Spinal cord (tissue), 10 donors: Measurements from ENCODE around the gene ACADVL. TPM values are rescaled to one million over a fixed set of nuclear protein-coding genes. Genes with fewer than 3 reads are reported as not detected.
"Not testable (repeated sequence)": the region's sequence is repeated elsewhere in the genome, so short reads cannot be mapped to it uniquely, and the experiment has no call there.

Experiments used
- DNase-seq, 6 donors: peaks; one replicate each; pipeline versions ENCODE4 v3.0.0 to v3.0.0-alpha.2; 2013 to 2015; ENCODE audit warnings: low spot score in 6 of 6, low read depth in 4 of 6
- H3K27ac ChIP-seq: one replicate; pipeline ENCODE4 v1.5.1; 2013; ENCODE audit warnings: low read depth, low read length, control low read depth
- H3K27me3 ChIP-seq: one replicate; pipeline ENCODE4 v1.6.1; 2013; ENCODE audit warnings: low read length; ENCODE audit not compliant: control insufficient read depth, insufficient read depth
- H3K36me3 ChIP-seq: one replicate; pipeline ENCODE4 v1.6.1; 2013; ENCODE audit warnings: low read length; ENCODE audit not compliant: control insufficient read depth, insufficient read depth
- H3K4me1 ChIP-seq: one replicate; pipeline ENCODE4 v1.6.1; 2013; ENCODE audit warnings: low read length; ENCODE audit not compliant: control insufficient read depth, insufficient read depth
- H3K4me3 ChIP-seq: one replicate; pipeline ENCODE4 v1.5.1; 2013; ENCODE audit warnings: low read depth, low read length, control low read depth
- H3K9me3 ChIP-seq: one replicate; pipeline ENCODE4 v1.6.1; 2013; ENCODE audit warnings: low read length; ENCODE audit not compliant: control insufficient read depth, insufficient read depth
- WGBS: methylation state at CpG from one replicate; pipeline ENCODE4 v1.1.5; 2013; ENCODE audit warnings: missing lambda C conversion rate; ENCODE audit not compliant: insufficient coverage; 5-methylcytosine and 5-hydroxymethylcytosine counted together
- polyA plus RNA-seq, 2 donors: library from polyadenylated mRNA; unstranded; fragments of 120-200 nt; gene quantifications; one replicate each; pipeline ENCODE4 v1.2.1, GENCODE V29; 2013; ENCODE audit not compliant: insufficient read length in 2 of 2
- total RNA-seq, 2 donors: library from RNA; depleted of rRNA in 1 of 2; stranded (reverse); fragments of 120-200 nt in 1 of 2; fragments of >200 nt in 1 of 2; gene quantifications; one replicate each; pipeline versions ENCODE4 v1.2.3 to v1.2.4, GENCODE V29; 2013 to 2014
- donor health status: healthy.

ACADVL gene
- total and polyA plus RNA-seq, 4 donors = 131 to 478 (median 418) TPM

DNA sequence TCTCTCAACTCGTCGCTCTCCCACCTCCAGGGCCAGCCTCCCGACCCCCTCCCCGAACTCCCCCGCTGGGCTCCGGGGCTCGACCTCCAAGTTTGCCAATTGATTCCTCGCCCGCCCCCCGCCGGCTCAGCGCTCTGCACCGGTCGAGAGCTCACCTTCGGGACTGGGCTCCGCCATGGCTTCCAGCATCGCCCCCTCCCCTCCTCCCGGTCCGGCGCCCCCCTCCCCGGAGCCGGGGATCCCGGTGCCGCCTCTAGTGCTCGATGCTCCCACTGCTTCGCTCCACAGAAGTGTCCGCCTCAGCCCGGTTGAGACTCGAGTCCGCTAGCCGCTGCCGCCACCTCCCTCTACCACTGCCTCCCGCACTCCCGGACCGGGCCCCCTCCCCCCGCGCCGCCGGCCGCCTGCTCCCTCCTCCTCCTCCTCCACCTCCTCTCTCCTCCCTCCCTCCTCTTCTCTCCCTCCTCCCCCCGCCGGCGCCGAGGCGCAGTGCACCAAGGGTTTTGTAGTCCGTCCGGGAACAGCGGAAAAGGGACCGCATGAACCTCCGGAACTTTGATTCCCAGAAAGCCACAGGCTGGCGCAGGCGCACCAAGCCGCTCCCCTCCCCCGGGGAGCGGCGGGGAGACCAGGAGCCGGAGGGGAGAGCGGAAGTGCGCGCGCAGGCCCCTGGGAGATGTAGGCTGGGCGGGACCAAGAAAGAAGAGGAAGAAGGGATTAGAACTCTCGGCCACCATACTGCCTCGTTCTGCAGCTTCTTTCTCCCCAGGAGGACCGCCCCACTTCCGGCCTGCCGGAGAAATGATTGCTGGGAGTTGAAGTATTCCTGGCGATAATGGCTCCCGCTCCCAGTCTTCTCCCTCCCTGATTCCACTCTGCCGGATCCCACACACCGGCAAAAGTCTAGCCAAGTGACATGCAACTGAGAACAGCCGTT, 19.6 kb downstream of the ACADVL start, which contains the start of gene PHF23:
PHF23 (minus strand) TSS at position 367 of the 937 bp plus-strand sequence; CDS start at position 189, 178 bp downstream.
- WGBS = under 1% methylated on average over 53 of the region's 72 CpGs
- Histone ChIP-seq H3K9me3 (no peaks in the 10 kb centered on the region), H3K27ac (peak within 1 kb of the TSS; percentile 91), H3K4me1 (peaks cover 47% of the 10 kb centered on the region), H3K4me3 (peak within 1 kb of the TSS; percentile 99), H3K27me3 (no peaks in the 10 kb centered on the region), H3K36me3 (peaks cover 42% of the 10 kb centered on the region)
- peak; percentile 97 to 100 (median 100) for DNase-seq

DNA sequence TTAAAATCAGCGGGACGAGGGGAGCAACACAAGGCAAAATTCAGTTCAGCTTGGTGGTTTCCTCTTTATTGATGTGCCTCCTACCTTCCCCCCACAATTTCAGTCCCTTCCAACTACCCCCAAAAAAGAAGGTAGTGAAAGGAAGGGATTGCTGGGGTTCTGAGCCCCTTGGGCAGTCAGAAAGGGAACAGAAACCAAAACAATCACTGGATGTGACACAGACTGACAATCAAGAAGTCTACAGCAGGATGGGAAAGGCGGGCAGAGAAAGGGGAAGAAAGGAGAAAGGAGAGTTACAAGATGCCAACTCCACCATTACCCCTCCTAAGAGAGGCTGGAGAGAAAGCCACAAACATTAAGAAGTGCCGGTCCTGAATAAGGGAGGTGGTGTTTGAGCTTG, 20.6 kb downstream of the ACADVL start:
- no peaks in the 10 kb centered on the region for H3K27me3 ChIP-seq
- H3K4me3 ChIP-seq = peak overlapping the region; percentile 99
- no peaks in the 10 kb centered on the region for H3K9me3 ChIP-seq
- H3K36me3 ChIP-seq = peaks cover 45% of the 10 kb centered on the region
- peaks cover 41% of the 10 kb centered on the region for H3K4me1 ChIP-seq
- DNase-seq = no peak
- no CpG with 5 or more reads among the region's 4 CpGs for WGBS
- peak overlapping the region; percentile 100 for H3K27ac ChIP-seq

DNA sequence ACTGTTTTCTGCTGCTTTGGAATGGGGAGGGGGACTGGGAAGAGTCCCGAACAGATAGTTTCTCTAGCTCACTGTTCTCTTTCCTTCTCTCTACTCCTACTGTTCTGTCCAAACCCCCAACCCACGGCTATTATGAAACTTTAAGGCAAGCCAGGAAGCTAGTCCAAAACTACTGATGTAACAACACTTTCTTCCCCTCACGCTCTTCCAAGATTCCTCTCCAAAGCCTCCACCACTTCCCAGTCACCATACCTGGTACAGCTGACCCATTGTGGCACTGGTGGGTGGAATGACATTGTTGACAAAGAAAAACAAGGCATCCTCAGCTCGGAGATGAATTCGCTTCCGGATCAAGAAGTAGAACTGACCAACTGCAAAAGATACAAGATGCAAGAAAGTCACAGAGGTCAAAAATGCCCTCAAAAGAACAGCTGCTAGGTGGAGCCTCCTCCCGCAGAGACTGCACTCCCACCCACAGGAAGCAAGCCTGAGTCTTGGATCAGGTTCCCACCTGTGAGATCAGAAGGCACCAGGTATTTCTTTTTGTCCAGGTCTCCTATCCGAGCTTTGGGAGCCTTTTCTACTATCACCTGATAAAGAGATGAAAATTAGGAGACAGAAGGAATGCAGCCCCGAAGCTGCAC, 21.5 kb downstream of the ACADVL start:
- Histone ChIP-seq H3K36me3 (peaks cover 44% of the 10 kb centered on the region), H3K4me1 (peaks cover 35% of the 10 kb centered on the region), H3K27me3 (no peaks in the 10 kb centered on the region), H3K9me3 (no peaks in the 10 kb centered on the region), H3K4me3 (peak overlapping the region; percentile 89), H3K27ac (peak overlapping the region; percentile 100)
- DNase-seq = no peak
- WGBS = 62% methylated on average over 6 of the region's 9 CpGs

DNA sequence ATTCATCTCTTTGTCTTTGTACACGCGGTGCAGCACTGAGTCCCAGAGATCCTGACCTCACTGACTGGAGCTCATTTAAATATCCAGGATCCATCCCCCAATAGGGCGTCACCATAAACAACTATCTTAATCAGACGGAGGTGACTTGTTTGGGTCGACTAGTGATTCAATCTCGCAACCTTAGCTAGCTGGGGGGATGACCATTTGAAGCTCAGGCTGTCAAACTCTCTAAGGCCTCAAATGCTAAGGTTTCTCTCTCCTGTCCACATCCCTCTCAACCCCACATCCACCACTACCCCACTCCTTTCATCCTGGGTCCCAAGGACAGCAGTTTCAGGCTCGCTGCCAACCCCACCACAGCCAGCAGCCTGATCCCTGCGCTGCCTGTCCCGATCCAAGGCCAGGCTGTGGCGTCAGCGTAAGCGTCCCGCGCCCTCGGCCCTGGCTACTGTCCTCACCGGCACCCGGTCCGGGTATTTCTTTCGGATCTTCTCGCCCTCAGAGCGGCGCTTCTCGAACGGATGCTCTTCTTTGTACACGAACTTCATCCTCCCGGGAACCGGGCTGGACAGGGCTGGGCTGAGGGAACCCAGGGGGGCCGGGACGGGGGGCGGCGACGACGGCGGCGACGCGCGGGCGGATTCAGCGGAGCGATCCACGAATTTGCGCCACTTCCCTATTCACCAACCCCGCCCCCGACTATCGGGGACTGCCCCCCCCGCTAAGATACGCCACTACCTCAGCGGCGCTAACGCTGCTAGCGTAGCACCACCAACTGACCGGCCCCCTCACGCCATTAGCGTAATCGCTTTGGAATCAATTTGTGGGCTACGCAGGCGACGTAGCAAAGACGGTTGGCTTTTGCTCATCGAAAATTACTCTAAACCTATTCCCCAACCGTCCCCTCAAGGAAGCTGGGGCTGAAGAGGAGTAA, 22.3 kb downstream of the ACADVL start, which contains the start of gene GABARAP:
GABARAP (minus strand) TSS at position 667 of the 934 bp plus-strand sequence; CDS start at position 548, 119 bp downstream.
- H3K4me3 ChIP-seq = peak within 1 kb of the TSS; percentile 89
- H3K36me3 ChIP-seq = peaks cover 43% of the 10 kb centered on the region
- peak within 1 kb of the TSS; percentile 100 for H3K27ac ChIP-seq
- H3K4me1 ChIP-seq = peaks cover 27% of the 10 kb centered on the region
- H3K9me3 ChIP-seq = no peaks in the 10 kb centered on the region
- WGBS = 0% methylated on average over 45 of the region's 62 CpGs
- H3K27me3 ChIP-seq = no peaks in the 10 kb centered on the region
- DNase-seq = peak; percentile 92 to 99 (median 96)

DNA sequence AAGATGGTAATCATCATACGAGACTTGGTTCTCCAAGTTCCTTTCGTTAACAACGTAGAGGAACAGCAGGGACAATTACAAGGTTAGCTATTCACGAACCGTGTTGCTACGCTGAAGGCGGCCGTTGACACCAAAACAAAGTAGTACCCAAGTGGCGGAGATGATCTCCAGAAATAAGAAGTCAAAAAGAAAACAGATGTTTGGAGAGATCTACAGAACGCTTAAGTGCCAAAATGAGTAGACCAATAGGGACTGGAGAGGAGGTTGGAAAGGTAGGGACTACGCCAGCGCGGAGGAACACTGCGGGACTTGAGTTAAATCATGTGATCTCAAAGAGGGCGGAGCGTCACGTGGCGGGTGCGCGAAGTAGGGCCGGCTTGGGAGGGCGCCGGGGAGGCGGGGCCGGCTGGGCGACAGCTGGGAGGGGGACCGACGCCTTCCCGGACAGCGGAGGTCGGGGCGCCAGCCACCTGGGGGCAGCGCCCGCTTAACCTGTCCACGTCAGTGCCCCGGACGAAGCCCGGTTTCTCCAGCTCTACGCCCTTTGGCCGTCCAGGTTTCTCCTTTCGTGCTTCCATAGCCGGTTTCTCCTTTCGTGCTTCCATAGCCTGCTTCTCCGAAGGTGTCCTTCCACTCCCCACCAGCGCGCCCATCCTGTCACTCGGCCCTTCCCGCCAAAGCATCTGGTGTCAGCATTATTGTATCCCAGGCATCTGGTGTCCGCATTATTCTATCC, 23.1 kb downstream of the ACADVL start:
- Histone ChIP-seq H3K27me3 (no peaks in the 10 kb centered on the region), H3K27ac (peak overlapping the region; percentile 100), H3K36me3 (peaks cover 43% of the 10 kb centered on the region), H3K4me1 (peaks cover 22% of the 10 kb centered on the region), H3K9me3 (no peaks in the 10 kb centered on the region), H3K4me3 (peak overlapping the region; percentile 89)
- DNase-seq = peak; percentile 94 to 100 (median 98)
- WGBS = under 1% methylated on average over 49 of the region's 49 CpGs

DNA sequence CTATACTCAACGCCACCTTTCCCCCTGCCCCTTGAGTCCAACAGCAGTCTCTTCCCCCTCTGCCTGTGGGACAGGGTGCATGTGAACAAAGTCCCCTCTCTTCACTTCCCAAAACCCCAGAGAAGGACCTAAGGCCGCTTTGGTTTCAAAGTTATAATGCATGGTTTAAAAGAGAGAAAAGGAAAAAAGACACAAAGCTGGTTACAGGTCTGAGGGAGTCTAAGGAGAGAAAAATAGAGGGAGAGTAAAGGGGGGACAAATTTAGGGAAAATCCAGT, 23.7 kb downstream of the ACADVL start:
- WGBS = 17% methylated on average over 1 of the region's 2 CpGs
- H3K4me3 ChIP-seq = peak overlapping the region; percentile 89
- no peak for DNase-seq
- H3K27ac ChIP-seq = peak overlapping the region; percentile 100
- H3K4me1 ChIP-seq = peaks cover 22% of the 10 kb centered on the region
- no peaks in the 10 kb centered on the region for H3K27me3 ChIP-seq
- peaks cover 43% of the 10 kb centered on the region for H3K36me3 ChIP-seq
- no peaks in the 10 kb centered on the region for H3K9me3 ChIP-seq

DNA sequence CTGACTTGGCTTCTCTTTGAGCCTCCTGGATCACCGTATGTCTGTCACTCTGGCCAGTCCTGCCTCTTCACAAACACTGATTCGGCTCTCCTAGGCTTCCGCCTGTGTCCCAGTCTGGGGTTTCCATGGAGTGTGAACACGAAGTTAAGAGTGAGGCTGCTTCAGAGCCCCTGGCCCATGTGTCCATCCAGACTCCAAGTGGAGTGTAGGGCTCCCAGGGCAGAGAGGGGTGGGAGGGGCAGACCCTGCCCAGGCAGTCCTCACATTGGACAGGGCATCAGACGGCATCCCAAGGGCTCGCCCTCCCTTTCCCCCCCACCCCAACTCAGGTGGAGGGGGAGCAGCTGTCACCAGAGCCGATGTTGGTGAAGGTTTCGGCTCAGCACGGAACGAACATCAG, 24.1 kb downstream of the ACADVL start:
- H3K4me1 ChIP-seq = peaks cover 26% of the 10 kb centered on the region
- H3K27ac ChIP-seq, H3K9me3 ChIP-seq, H3K27me3 ChIP-seq, H3K4me3 ChIP-seq, DNase-seq: not testable (repeated sequence)
- peaks cover 43% of the 10 kb centered on the region for H3K36me3 ChIP-seq
- 86% methylated on average over 4 of the region's 10 CpGs for WGBS

DNA sequence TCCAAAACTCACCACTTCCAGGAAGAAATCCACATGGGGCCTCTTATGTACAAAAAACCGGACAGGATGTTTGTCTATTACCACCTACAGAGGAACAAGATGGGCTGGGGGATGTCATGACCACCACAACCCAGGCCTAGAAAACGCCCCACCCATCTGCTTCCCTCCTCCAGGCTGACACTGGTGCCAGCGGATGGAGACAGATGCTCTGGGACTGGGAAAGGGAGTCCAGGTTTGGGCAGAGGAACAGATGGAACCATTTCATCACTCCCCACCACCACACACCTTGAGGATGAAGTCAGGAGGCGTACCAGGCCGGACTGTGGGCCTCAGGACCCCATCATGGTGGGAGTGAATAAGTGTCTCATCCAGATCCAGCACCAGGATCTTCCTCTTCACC, 27.0 kb downstream of the ACADVL start:
- no peak overlapping the region for H3K27ac ChIP-seq
- WGBS = no CpG with 5 or more reads among the region's 5 CpGs
- peaks cover 34% of the 10 kb centered on the region for H3K4me1 ChIP-seq
- H3K36me3 ChIP-seq = peaks cover 32% of the 10 kb centered on the region
- H3K27me3 ChIP-seq = no peaks in the 10 kb centered on the region
- no peaks in the 10 kb centered on the region for H3K9me3 ChIP-seq
- DNase-seq = no peak
- no peak overlapping the region for H3K4me3 ChIP-seq
